Measurements from ENCODE around the gene SAMD4A. TPM values are rescaled to one million over a fixed set of nuclear protein-coding genes. Genes with fewer than 3 reads are reported as not detected.

The SAMD4A gene
- total and polyA plus RNA-seq, 7 experiments from 2014 or later = 0.73 to 5.7 (median 1.7) TPM; not detected in 2

GRCh38 chr14:54577977-54578376 is 11.0 kb downstream of the SAMD4A start:
- Mint-ChIP-seq H3K27ac (peak overlapping the region in 1 of 9 donors; percentile 46), H3K9me3 (peaks cover 0 to 9% (median 7%) of the 10 kb centered on the region in 11 donors), H3K36me3 (peaks cover 8 to 17% (median 8%) of the 10 kb centered on the region in 5 donors), H3K4me3 (no peak overlapping the region), H3K4me1 (no peaks in the 10 kb centered on the region), H3K27me3 (peaks cover 0 to 26% (median 10%) of the 10 kb centered on the region in 5 donors)
- H3K36me3 ChIP-seq (ENCODE audit: control insufficient read depth in 2 of 3, insufficient read depth in 3 of 3, low read length in 3 of 3) = no peaks in the 10 kb centered on the region
- no peak for DNase-seq
- ChIA-PET CTCF (interaction anchor here (1.2 kb wide), 1 partner anchor 196 kb away, joined by 3 read pairs; no protein-coding TSS in a partner anchor), POLR2A (no interaction called here)
- no peaks in the 10 kb centered on the region for H3K27me3 ChIP-seq (ENCODE audit: control insufficient read depth in 2 of 2, insufficient read depth in 2 of 2, low read length in 2 of 2)
- peaks cover 0 to 5% (median 0%) of the 10 kb centered on the region in 3 experiments for H3K9me3 ChIP-seq (ENCODE audit: control insufficient read depth in 2 of 3, low read length in 3 of 3)
- no peak overlapping the region for H3K4me3 ChIP-seq (ENCODE audit: low read length)
- intact Hi-C loops (cut with micrococcal nuclease) = no loop called here
- ATAC-seq = no peak
- H3K4me1 ChIP-seq (ENCODE audit: control insufficient read depth in 2 of 2, insufficient read depth in 2 of 2, low read length in 2 of 2) = no peaks in the 10 kb centered on the region
- H3K27ac ChIP-seq (ENCODE audit: low read depth, low read length) = no peak overlapping the region

- Histone ChIP-seq H3K9me3 (ENCODE audit: control insufficient read depth in 2 of 3, low read length in 3 of 3) (no peaks in the 10 kb centered on the region), H3K4me1 (ENCODE audit: control insufficient read depth in 2 of 2, insufficient read depth in 2 of 2, low read length in 2 of 2) (no peaks in the 10 kb centered on the region), H3K27me3 (ENCODE audit: control insufficient read depth in 2 of 2, insufficient read depth in 2 of 2, low read length in 2 of 2) (no peaks in the 10 kb centered on the region), H3K36me3 (ENCODE audit: control insufficient read depth in 2 of 3, insufficient read depth in 3 of 3, low read length in 3 of 3) (no peaks in the 10 kb centered on the region), H3K27ac (ENCODE audit: low read depth, low read length) (no peak overlapping the region), H3K4me3 (ENCODE audit: low read length) (no peak overlapping the region)
- intact Hi-C loops (cut with micrococcal nuclease) = no loop called here
- Mint-ChIP-seq H3K27ac (no peak overlapping the region), H3K27me3 (peaks cover 0 to 19% (median 10%) of the 10 kb centered on the region in 5 donors), H3K9me3 (no peaks in the 10 kb centered on the region), H3K4me3 (no peak overlapping the region), H3K36me3 (peaks cover 0 to 8% (median 0%) of the 10 kb centered on the region in 5 donors), H3K4me1 (no peaks in the 10 kb centered on the region)
- DNase-seq = no peak
- ATAC-seq = no peak
- ChIA-PET CTCF (interaction anchor here (0.9 kb wide), 1 partner anchor 194 kb away, joined by 4 read pairs; no protein-coding TSS in a partner anchor), POLR2A (no interaction called here)
Measured at GRCh38 chr14:54579621-54580020, 12.7 kb downstream of the SAMD4A start.

- CTCF ChIA-PET = no interaction called here
- POLR2A ChIA-PET = no interaction called here
Measured at GRCh38 chr14:54580933-54581332, 14.0 kb downstream of the SAMD4A start.

GRCh38 chr14:54582334-54582733 is 15.4 kb downstream of the SAMD4A start:
- peaks cover 0 to 20% (median 0%) of the 10 kb centered on the region in 5 donors for H3K27me3 Mint-ChIP-seq
- ATAC-seq = no peak
- Histone ChIP-seq H3K27ac (ENCODE audit: low read depth, low read length) (no peak overlapping the region), H3K27me3 (ENCODE audit: control insufficient read depth in 2 of 2, insufficient read depth in 2 of 2, low read length in 2 of 2) (no peaks in the 10 kb centered on the region), H3K4me3 (ENCODE audit: low read length) (no peak overlapping the region), H3K9me3 (ENCODE audit: control insufficient read depth in 2 of 3, low read length in 3 of 3) (no peaks in the 10 kb centered on the region), H3K4me1 (ENCODE audit: control insufficient read depth in 2 of 2, insufficient read depth in 2 of 2, low read length in 2 of 2) (no peaks in the 10 kb centered on the region), H3K36me3 (ENCODE audit: control insufficient read depth in 2 of 3, insufficient read depth in 3 of 3, low read length in 3 of 3) (no peaks in the 10 kb centered on the region)
- DNase-seq = no peak
- no peaks in the 10 kb centered on the region for H3K36me3 Mint-ChIP-seq
- no peak overlapping the region for H3K4me3 Mint-ChIP-seq
- intact Hi-C loops (cut with micrococcal nuclease) = no loop called here
- H3K4me1 Mint-ChIP-seq = no peaks in the 10 kb centered on the region
- ChIA-PET CTCF (no interaction called here), POLR2A (no interaction called here)
- peaks cover 0 to 2% (median 0%) of the 10 kb centered on the region in 11 donors for H3K9me3 Mint-ChIP-seq
- no peak overlapping the region for H3K27ac Mint-ChIP-seq

More at GRCh38 chr14:54580933-54581332, 14.0 kb downstream of the SAMD4A start:
- peaks cover 0 to 16% (median 10%) of the 10 kb centered on the region in 5 donors for H3K27me3 Mint-ChIP-seq
- H3K27me3 ChIP-seq (ENCODE audit: control insufficient read depth in 2 of 2, insufficient read depth in 2 of 2, low read length in 2 of 2) = no peaks in the 10 kb centered on the region
- intact Hi-C loops (cut with micrococcal nuclease) = no loop called here
- ATAC-seq (no peak), DNase-seq (no peak)
- no peak overlapping the region for H3K27ac Mint-ChIP-seq
- H3K4me1 Mint-ChIP-seq = no peaks in the 10 kb centered on the region
- no peak overlapping the region for H3K27ac ChIP-seq (ENCODE audit: low read depth, low read length)
- peaks cover 0 to 8% (median 0%) of the 10 kb centered on the region in 5 donors for H3K36me3 Mint-ChIP-seq
- H3K4me3 Mint-ChIP-seq = no peak overlapping the region
- no peak overlapping the region for H3K4me3 ChIP-seq (ENCODE audit: low read length)
- H3K4me1 ChIP-seq (ENCODE audit: control insufficient read depth in 2 of 2, insufficient read depth in 2 of 2, low read length in 2 of 2) = no peaks in the 10 kb centered on the region
- H3K9me3 Mint-ChIP-seq = peaks cover 0 to under 1% (median 0%) of the 10 kb centered on the region in 11 donors
- no peaks in the 10 kb centered on the region for H3K36me3 ChIP-seq (ENCODE audit: control insufficient read depth in 2 of 3, insufficient read depth in 3 of 3, low read length in 3 of 3)
- H3K9me3 ChIP-seq (ENCODE audit: control insufficient read depth in 2 of 3, low read length in 3 of 3) = no peaks in the 10 kb centered on the region

- H3K4me3 ChIP-seq (ENCODE audit: low read length) = no peak overlapping the region
- H3K4me1 ChIP-seq (ENCODE audit: control insufficient read depth in 2 of 2, insufficient read depth in 2 of 2, low read length in 2 of 2) = no peaks in the 10 kb centered on the region
- intact Hi-C loops (cut with micrococcal nuclease) = no loop called here
- POLR2A ChIA-PET = no interaction called here
- peaks cover 0 to 22% (median 4%) of the 10 kb centered on the region in 5 donors for H3K27me3 Mint-ChIP-seq
- H3K36me3 ChIP-seq (ENCODE audit: control insufficient read depth in 2 of 3, insufficient read depth in 3 of 3, low read length in 3 of 3) = no peaks in the 10 kb centered on the region
- CTCF ChIA-PET = no interaction called here
- DNase-seq = no peak
- peaks cover 0 to 2% (median 0%) of the 10 kb centered on the region in 11 donors for H3K9me3 Mint-ChIP-seq
- no peak overlapping the region for H3K27ac Mint-ChIP-seq
- no peaks in the 10 kb centered on the region for H3K27me3 ChIP-seq (ENCODE audit: control insufficient read depth in 2 of 2, insufficient read depth in 2 of 2, low read length in 2 of 2)
- H3K4me1 Mint-ChIP-seq = no peaks in the 10 kb centered on the region
- no peaks in the 10 kb centered on the region for H3K36me3 Mint-ChIP-seq
- no peak overlapping the region for H3K4me3 Mint-ChIP-seq
- ATAC-seq = no peak
- no peak overlapping the region for H3K27ac ChIP-seq (ENCODE audit: low read depth, low read length)
- H3K9me3 ChIP-seq (ENCODE audit: control insufficient read depth in 2 of 3, low read length in 3 of 3) = no peaks in the 10 kb centered on the region
Measured at GRCh38 chr14:54584097-54584496, 17.2 kb downstream of the SAMD4A start.

- peaks cover 0 to 31% (median 7%) of the 10 kb centered on the region in 5 donors for H3K27me3 Mint-ChIP-seq
- no peak for ATAC-seq
- no peak for DNase-seq
- no peaks in the 10 kb centered on the region for H3K36me3 ChIP-seq (ENCODE audit: control insufficient read depth in 2 of 3, insufficient read depth in 3 of 3, low read length in 3 of 3)
- H3K4me1 Mint-ChIP-seq = no peaks in the 10 kb centered on the region
- H3K27ac Mint-ChIP-seq = no peak overlapping the region
- CTCF ChIA-PET = no interaction called here
- H3K4me3 Mint-ChIP-seq = no peak overlapping the region
- intact Hi-C loops (cut with micrococcal nuclease) = no loop called here
- no peak overlapping the region for H3K4me3 ChIP-seq (ENCODE audit: low read length)
- peaks cover 0 to 2% (median 0%) of the 10 kb centered on the region in 11 donors for H3K9me3 Mint-ChIP-seq
- H3K9me3 ChIP-seq (ENCODE audit: control insufficient read depth in 2 of 3, low read length in 3 of 3) = no peaks in the 10 kb centered on the region
- no peaks in the 10 kb centered on the region for H3K36me3 Mint-ChIP-seq
- POLR2A ChIA-PET = no interaction called here
- H3K4me1 ChIP-seq (ENCODE audit: control insufficient read depth in 2 of 2, insufficient read depth in 2 of 2, low read length in 2 of 2) = no peaks in the 10 kb centered on the region
- H3K27ac ChIP-seq (ENCODE audit: low read depth, low read length) = no peak overlapping the region
- no peaks in the 10 kb centered on the region for H3K27me3 ChIP-seq (ENCODE audit: control insufficient read depth in 2 of 2, insufficient read depth in 2 of 2, low read length in 2 of 2)
Measured at GRCh38 chr14:54585214-54585613, 18.3 kb downstream of the SAMD4A start.

GRCh38 chr14:54589076-54589475 is 22.1 kb downstream of the SAMD4A start:
- Mint-ChIP-seq H3K36me3 (peaks cover 0 to 2% (median 0%) of the 10 kb centered on the region in 5 donors), H3K27ac (no peak overlapping the region), H3K27me3 (peaks cover 0 to 36% (median 28%) of the 10 kb centered on the region in 5 donors), H3K4me1 (peaks cover 0 to 4% (median 0%) of the 10 kb centered on the region in 7 donors), H3K9me3 (peaks cover 0 to 2% (median 0%) of the 10 kb centered on the region in 11 donors), H3K4me3 (no peak overlapping the region)
- CTCF ChIA-PET = no interaction called here
- Histone ChIP-seq H3K9me3 (ENCODE audit: control insufficient read depth in 2 of 3, low read length in 3 of 3) (no peaks in the 10 kb centered on the region), H3K4me1 (ENCODE audit: control insufficient read depth in 2 of 2, insufficient read depth in 2 of 2, low read length in 2 of 2) (no peaks in the 10 kb centered on the region), H3K27ac (ENCODE audit: low read depth, low read length) (no peak overlapping the region), H3K4me3 (ENCODE audit: low read length) (no peak overlapping the region), H3K27me3 (ENCODE audit: control insufficient read depth in 2 of 2, insufficient read depth in 2 of 2, low read length in 2 of 2) (peaks cover 0 to 5% of the 10 kb centered on the region in 2 donors), H3K36me3 (ENCODE audit: control insufficient read depth in 2 of 3, insufficient read depth in 3 of 3, low read length in 3 of 3) (no peaks in the 10 kb centered on the region)
- ATAC-seq = no peak
- POLR2A ChIA-PET = no interaction called here
- DNase-seq = no peak
- intact Hi-C loops (cut with micrococcal nuclease) = no loop called here
